ENCODE measurements around the gene ATP6V0E2.

ATP6V0E2 gene

GRCh38 chr7:149850007-149850594 lies 23.7 kb upstream of the ATP6V0E2 start:
- Histone ChIP-seq H3K27ac (ENCODE audit: low read length) (no peak overlapping the region), H3F3A (ENCODE audit: insufficient read depth, low read length) (no peaks in the 10 kb centered on the region), H3K79me2 (ENCODE audit: low read length) (no peaks in the 10 kb centered on the region), H3K9me3 (replicated peaks; ENCODE audit: insufficient read depth, low read length) (no peaks in the 10 kb centered on the region), H2AFZ (ENCODE audit: low read length) (no peak overlapping the region), H3K9me2 (replicated peaks; ENCODE audit: insufficient read depth, low read length) (no peaks in the 10 kb centered on the region), H4K20me1 (ENCODE audit: insufficient read depth, low read length) (no peaks in the 10 kb centered on the region), H3K4me2 (ENCODE audit: low read depth, low read length) (no peak overlapping the region), H3K9ac (ENCODE audit: low read length) (no peak overlapping the region), H3K27me3 (replicated peaks; ENCODE audit: insufficient read depth, low read length) (no peaks in the 10 kb centered on the region), H3K4me1 (ENCODE audit: low read length) (no peaks in the 10 kb centered on the region), H3K36me3 (replicated peaks; ENCODE audit: insufficient read depth, low read length) (no peaks in the 10 kb centered on the region), H3K4me3 (ENCODE audit: low read length) (no peak overlapping the region)
- DNase-seq, result no peak
- no peak for TF ChIP-seq EZH2phosphoT487 (IDR thresholded peaks at IDR 0.05; ENCODE audit: low read length)
- TF ChIP-seq EZH2 (optimal IDR thresholded peaks at IDR 0.05; ENCODE audit: low read depth, low read length), result no peak
- no peak for TF ChIP-seq CTCF (IDR thresholded peaks at IDR 0.05; ENCODE audit: low read length)

DNA sequence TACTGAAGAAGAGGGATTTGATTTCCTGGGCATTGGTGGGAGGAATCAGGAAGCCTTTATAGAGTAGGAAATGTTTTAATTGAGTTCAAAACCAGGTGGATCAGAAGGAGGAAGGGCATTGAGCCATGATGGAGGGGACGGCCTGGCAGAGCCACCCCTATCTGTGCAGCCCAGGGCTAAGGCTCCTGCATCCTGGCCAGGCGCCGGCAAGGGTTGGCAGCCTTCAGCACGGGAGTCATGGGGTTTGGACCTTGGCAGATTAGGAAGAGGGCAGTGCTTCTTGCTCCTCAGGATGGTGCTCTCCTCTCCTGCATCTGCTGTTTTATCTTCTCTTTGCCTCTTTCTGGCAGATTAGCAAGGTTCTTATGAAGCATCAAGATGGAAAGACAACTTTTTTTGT lies 23.1 kb upstream of the ATP6V0E2 start:
- H3K4me2 ChIP-seq (ENCODE audit: low read depth, low read length), result no peak overlapping the region
- H3K4me1 ChIP-seq (ENCODE audit: low read length), result no peaks in the 10 kb centered on the region
- H3K9me2 ChIP-seq (replicated peaks; ENCODE audit: insufficient read depth, low read length), result no peaks in the 10 kb centered on the region

DNA sequence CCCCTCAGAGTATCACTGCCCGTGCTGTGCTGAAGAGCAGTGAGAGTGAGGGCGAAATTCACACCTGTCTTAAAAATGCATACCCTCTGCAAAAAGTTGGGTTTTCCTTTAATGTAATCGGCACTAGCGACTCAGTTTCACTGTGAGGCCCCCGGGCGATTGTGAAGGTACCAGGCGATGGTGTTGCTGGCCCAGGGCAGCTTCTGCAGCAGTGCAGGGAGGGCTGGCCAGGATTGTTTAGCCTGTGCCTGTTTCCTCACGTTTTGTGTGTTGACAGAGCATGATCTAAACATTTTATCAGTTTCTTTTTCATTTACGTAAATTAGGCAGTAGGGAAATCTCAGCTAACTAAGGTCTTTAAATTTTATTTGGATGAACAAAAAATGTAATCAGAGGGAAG lies 22.3 kb upstream of the ATP6V0E2 start:
- no peaks in the 10 kb centered on the region for H3K79me2 ChIP-seq (ENCODE audit: low read length)
- no peak overlapping the region for H3K9ac ChIP-seq (ENCODE audit: low read length)
- H3K27me3 ChIP-seq (replicated peaks; ENCODE audit: insufficient read depth, low read length), result no peaks in the 10 kb centered on the region
- no peak overlapping the region for H3K4me2 ChIP-seq (ENCODE audit: low read depth, low read length)
- no peak overlapping the region for H2AFZ ChIP-seq (ENCODE audit: low read length)
- H3K9me2 ChIP-seq (replicated peaks; ENCODE audit: insufficient read depth, low read length), result no peaks in the 10 kb centered on the region
- no peaks in the 10 kb centered on the region for H3K4me1 ChIP-seq (ENCODE audit: low read length)
- H3K9me3 ChIP-seq (replicated peaks; ENCODE audit: insufficient read depth, low read length), result no peaks in the 10 kb centered on the region
- no peaks in the 10 kb centered on the region for H4K20me1 ChIP-seq (ENCODE audit: insufficient read depth, low read length)
- no peak for DNase-seq
- no peak overlapping the region for H3K27ac ChIP-seq (ENCODE audit: low read length)
- H3K36me3 ChIP-seq (replicated peaks; ENCODE audit: insufficient read depth, low read length), result no peaks in the 10 kb centered on the region
- no peaks in the 10 kb centered on the region for H3F3A ChIP-seq (ENCODE audit: insufficient read depth, low read length)
- no peak overlapping the region for H3K4me3 ChIP-seq (ENCODE audit: low read length)
- TF ChIP-seq CTCF (IDR thresholded peaks at IDR 0.05; ENCODE audit: low read length), result no peak
- no peak for TF ChIP-seq EZH2phosphoT487 (IDR thresholded peaks at IDR 0.05; ENCODE audit: low read length)
- no peak for TF ChIP-seq EZH2 (optimal IDR thresholded peaks at IDR 0.05; ENCODE audit: low read depth, low read length)

More for the DNA sequence above, 23.1 kb upstream of the ATP6V0E2 start:
- Histone ChIP-seq H3F3A (ENCODE audit: insufficient read depth, low read length) (no peaks in the 10 kb centered on the region), H3K9me3 (replicated peaks; ENCODE audit: insufficient read depth, low read length) (no peaks in the 10 kb centered on the region), H2AFZ (ENCODE audit: low read length) (no peak overlapping the region), H3K9ac (ENCODE audit: low read length) (no peak overlapping the region), H3K36me3 (replicated peaks; ENCODE audit: insufficient read depth, low read length) (no peaks in the 10 kb centered on the region), H3K4me3 (ENCODE audit: low read length) (no peak overlapping the region), H4K20me1 (ENCODE audit: insufficient read depth, low read length) (no peaks in the 10 kb centered on the region), H3K27me3 (replicated peaks; ENCODE audit: insufficient read depth, low read length) (no peaks in the 10 kb centered on the region), H3K27ac (ENCODE audit: low read length) (no peak overlapping the region), H3K79me2 (ENCODE audit: low read length) (no peaks in the 10 kb centered on the region)
- DNase-seq, result no peak
- TF ChIP-seq CTCF (IDR thresholded peaks at IDR 0.05; ENCODE audit: low read length) (no peak), EZH2phosphoT487 (IDR thresholded peaks at IDR 0.05; ENCODE audit: low read length) (no peak), EZH2 (optimal IDR thresholded peaks at IDR 0.05; ENCODE audit: low read depth, low read length) (no peak)

All from MM.1S (cell line).